ENCODE measurements around the gene GHRH. TPM values are rescaled to one million over a fixed set of nuclear protein-coding genes. Genes with fewer than 3 reads are reported as not detected.

Gene GHRH
- total and polyA plus RNA-seq, 8 donors, result 0.80 TPM; not detected in 7

- Histone ChIP-seq H3K36me3 (peaks cover 0 to 29% (median 19%) of the 10 kb centered on the region in 3 donors), H3K27me3 (no peaks in the 10 kb centered on the region), H3K27ac (no peak overlapping the region), H3K9me3 (no peaks in the 10 kb centered on the region), H3K4me3 (no peak overlapping the region), H3K4me1 (peaks cover 7 to 9% (median 7%) of the 10 kb centered on the region in 3 donors)
- FAIRE-seq (no peak), ATAC-seq (peak in 1 of 4 donors; percentile 11), DNase-seq (no peak)
- WGBS, 2 donors, result 77 to 83% methylated on average over 3 of the region's 3 CpGs
- no peak for TF ChIP-seq CTCF (IDR thresholded peaks at IDR 0.05)
- intact Hi-C loops (cut with DNase I), result no loop called here
Measured at GRCh38 chr20:37220731-37221130, 40.9 kb downstream of the GHRH start.

- ATAC-seq, result no peak
- DNase-seq, result no peak
- Histone ChIP-seq H3K4me3 (no peak overlapping the region), H3K27ac (no peak overlapping the region), H3K4me1 (peaks cover 7 to 9% (median 7%) of the 10 kb centered on the region in 3 donors), H3K36me3 (peaks cover 2 to 22% (median 12%) of the 10 kb centered on the region in 3 donors), H3K27me3 (no peaks in the 10 kb centered on the region), H3K9me3 (no peaks in the 10 kb centered on the region)
- intact Hi-C loops (cut with DNase I), result no loop called here
- TF ChIP-seq CTCF (IDR thresholded peaks at IDR 0.05), result no peak
- 81 to 86% methylated on average over 10 of the region's 10 CpGs for WGBS, 2 donors
- FAIRE-seq, result no peak
Measured at GRCh38 chr20:37219751-37220668, 41.6 kb downstream of the GHRH start.

- intact Hi-C loops (cut with DNase I), result no loop called here
- H3K36me3 ChIP-seq, result peaks cover 3 to 11% (median 3%) of the 10 kb centered on the region in 3 donors
- H3K27me3 ChIP-seq, result no peaks in the 10 kb centered on the region
- no peak for FAIRE-seq
- H3K9me3 ChIP-seq, result no peaks in the 10 kb centered on the region
- H3K27ac ChIP-seq, result no peak overlapping the region
- ATAC-seq, result no peak
- no peak for TF ChIP-seq CTCF (IDR thresholded peaks at IDR 0.05)
- H3K4me1 ChIP-seq, result peaks cover 7 to 9% (median 7%) of the 10 kb centered on the region in 3 donors
- 76 to 86% methylated on average over 4 of the region's 4 CpGs for WGBS, 2 donors
- no peak for DNase-seq
- H3K4me3 ChIP-seq, result no peak overlapping the region
Measured at GRCh38 chr20:37218976-37219375, 42.6 kb downstream of the GHRH start.

GRCh38 chr20:37218441-37218840 lies 43.2 kb downstream of the GHRH start:
- H3K36me3 ChIP-seq, result peaks cover 0 to 7% (median 3%) of the 10 kb centered on the region in 3 donors
- no peak for FAIRE-seq
- intact Hi-C loops (cut with DNase I), result no loop called here

More at GRCh38 chr20:37218441-37218840, 43.2 kb downstream of the GHRH start:
- Histone ChIP-seq H3K4me1 (peaks cover 7 to 8% (median 7%) of the 10 kb centered on the region in 3 donors), H3K9me3 (no peaks in the 10 kb centered on the region), H3K4me3 (no peak overlapping the region), H3K27ac (no peak overlapping the region), H3K27me3 (no peaks in the 10 kb centered on the region)
- 96 to 100% methylated on average over 4 of the region's 4 CpGs for WGBS, 2 donors
- DNase-seq (no peak), ATAC-seq (no peak)
- TF ChIP-seq CTCF (IDR thresholded peaks at IDR 0.05), result no peak

Measured in pancreas (tissue), 10 donors.